ENCODE data around the gene SELENON.
"Not testable (repeated sequence)": the region's sequence is repeated elsewhere in the genome, so short reads cannot be mapped to it uniquely, and the experiment has no call there.

Gene SELENON

DNA sequence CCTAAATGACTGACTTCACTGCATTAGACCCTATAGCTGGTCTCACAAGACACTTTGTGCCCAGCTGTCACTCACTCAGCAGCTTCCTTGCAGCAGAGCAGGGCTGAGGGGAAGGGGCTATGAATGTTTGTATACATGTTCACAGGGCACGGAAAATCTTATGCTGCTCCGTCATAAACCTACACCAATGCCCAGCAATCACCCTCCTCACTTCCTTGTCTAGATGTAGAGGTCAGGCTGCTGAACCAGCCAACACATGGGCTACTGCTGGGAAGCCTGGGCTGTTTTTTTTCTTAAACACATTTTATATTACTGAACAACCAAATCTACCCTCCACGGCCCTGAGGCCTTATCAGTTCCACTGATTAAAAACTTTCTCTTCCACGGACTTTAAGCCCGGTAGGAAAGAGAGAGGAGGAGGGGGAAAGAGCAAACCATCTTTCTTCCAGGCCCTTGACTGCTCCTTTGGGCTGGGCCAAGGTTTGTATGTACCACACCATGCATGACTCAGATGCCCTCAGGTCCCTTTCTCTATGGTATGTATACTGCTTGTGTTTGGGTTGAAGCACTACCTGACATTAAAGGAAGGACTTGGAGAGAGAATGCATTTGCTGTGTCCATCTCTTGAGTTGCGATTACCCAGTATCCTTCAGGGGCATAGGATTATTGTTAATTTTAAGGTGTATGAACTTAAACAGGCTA is 32.5 kb downstream of the SELENON start:
- DNase-seq: no peak

GRCh38 chr1:25833158-25833557 is 33.2 kb downstream of the SELENON start:
- no peak for DNase-seq

DNA sequence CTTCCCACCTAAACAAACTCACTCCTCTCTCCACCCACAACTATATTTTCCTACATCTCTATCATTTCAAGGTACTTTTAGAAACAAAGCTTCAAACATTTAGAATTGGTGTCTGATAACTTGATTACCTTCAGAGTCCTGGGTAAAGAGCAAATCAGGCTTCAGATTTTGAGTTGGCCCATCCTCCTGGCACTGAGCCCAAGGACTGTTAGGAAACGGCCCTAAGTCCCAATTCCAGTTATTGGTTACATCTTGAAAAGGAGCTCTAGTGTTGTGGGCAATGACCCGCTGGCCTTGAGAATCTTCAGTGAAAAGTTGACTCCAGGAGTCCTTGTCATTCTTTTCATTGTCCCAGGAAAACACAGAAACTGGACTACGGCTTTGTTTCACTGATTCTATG is 34.9 kb downstream of the SELENON start:
- no peak for DNase-seq

DNA sequence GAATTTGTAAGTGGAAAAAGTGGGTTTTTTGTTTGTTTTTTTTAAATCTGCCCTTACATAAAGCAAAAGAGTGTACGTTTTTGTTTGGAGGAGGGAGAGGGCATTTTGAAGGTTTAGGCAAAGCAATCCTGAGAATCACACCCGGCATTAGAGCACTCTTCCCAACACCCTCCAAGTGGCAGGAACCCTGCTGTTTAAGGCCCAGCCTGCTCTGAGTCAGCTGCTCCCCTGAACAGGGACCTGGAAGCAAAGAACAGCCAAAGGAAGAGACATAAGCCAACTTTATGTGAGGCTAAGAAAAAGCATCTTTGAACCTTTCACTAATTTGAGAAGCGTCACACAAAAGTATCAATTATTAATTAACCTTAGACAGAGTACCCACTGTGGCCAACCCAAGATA is 36.7 kb downstream of the SELENON start:
- DNase-seq: no peak

- no peak for DNase-seq
Measured at GRCh38 chr1:25837262-25837875, 37.4 kb downstream of the SELENON start.

- not testable (repeated sequence) for DNase-seq
Measured at GRCh38 chr1:25839808-25840207, 39.8 kb downstream of the SELENON start.

DNA sequence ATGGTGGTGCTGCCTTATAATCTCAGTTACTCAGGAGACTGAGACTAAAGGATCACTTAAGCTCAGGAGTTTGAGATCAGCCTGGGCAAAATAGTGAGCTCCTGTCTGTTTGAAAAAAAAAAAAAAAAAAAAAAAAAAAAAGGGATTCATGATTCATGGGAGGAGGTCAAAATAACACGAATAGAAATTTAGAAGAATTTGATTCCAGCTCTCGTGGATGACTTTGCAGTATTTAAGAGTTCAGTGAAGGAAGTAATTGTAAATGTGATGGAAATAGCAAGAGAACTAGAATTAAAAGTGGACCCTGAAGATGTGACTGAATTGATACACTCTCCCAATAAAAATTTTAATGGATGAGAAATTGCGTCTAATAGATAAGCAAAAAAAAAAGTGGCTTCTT is 43.5 kb downstream of the SELENON start:
- DNase-seq: no peak

- no peak for DNase-seq
Measured at GRCh38 chr1:25844536-25845337, 44.7 kb downstream of the SELENON start.

DNA sequence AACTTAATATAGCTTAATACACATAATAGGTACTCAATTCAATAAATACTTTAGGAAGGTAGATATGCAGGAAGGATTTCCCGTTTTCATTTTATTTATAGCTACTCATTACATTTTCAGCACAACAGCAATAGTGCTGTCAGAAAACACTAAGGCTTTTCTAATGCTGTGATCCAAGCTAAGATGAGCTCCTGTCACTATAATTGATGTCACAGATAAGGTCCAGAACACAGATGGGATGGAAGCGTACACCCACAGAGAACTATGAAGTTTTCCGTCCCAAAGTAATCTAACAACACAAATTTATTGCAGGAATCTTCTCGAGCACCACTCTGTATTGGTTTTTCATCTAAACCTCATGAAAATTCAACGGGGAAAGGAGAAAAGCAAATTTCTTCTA is 45.7 kb downstream of the SELENON start:
- no peak for DNase-seq

- no peak for DNase-seq
Measured at GRCh38 chr1:25847929-25848328, 47.9 kb downstream of the SELENON start.

DNA sequence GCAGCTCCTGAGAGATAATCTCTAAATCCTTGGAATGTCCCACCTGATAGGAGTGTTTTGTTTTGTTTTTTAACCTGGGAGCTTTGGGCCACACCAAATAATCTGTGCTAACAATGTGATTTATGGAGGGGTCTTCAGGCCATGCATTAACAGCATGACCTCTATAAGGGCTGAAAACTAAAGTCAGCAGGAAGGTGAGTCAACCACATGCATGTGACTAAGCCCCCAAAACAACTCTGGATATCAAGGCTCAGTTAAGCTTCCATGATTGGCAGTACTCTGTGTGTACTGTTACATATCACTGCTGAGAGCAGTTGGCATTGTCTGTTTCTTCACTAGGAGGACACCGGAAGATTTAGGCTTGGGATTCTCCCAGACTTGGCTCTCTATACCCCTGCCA is 48.5 kb downstream of the SELENON start:
- DNase-seq: no peak

DNA sequence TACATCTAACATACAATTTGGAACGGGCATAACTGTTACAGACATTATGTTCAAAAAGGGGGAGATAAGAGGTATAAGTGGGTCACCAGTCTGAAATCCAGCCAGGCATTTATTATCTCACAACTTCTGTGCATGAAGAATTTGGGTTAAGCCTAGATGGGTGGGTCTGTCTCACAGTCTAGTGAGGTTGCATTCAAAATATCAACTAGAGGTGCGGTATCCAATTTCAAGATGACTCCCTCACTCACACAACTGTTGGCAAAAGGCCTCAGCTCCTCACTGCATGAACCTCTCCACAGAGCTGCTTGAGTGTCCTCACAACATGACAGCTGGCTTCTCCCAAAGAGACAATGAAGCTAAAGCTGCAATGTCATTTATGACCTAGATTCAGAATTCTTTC is 54.6 kb downstream of the SELENON start:
- no peak for DNase-seq

DNA sequence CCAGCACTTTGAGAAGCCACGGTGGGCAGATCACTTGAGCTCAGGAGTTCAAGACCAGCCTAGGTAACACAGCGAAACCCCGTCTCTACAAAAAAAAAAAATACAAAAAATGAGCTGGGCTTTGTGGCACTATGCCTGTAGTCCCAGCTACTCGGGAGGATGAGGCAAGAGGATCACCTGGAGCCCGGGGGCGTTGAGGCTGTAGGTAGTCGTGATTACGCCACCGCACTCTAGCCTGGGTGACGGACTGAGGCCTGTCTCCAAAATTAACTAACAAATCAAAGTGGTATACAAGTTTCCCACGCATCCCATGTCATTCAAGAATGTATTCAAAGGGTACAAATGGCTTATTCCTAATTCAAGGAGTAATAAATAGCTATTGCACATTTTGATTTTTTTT is 56.9 kb downstream of the SELENON start:
- DNase-seq: no peak

DNA sequence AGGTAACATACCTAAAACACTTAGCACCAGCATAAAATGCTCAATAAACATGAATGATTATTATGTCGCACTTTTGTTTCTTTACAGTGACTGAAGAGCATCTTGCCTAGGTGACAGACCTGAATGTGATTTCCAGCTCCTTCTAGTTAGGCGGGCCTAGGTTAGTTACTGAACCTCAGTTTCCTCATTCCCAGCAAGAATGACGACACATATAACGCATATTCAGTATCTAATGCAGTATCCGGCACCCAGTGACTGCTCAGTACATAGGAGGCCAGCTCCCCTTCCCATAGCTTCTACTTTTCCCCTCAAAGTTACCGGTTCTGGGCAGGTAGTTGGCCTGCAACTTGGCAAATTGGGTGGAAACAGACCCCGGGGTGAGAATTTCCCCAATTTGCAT is 58.5 kb downstream of the SELENON start:
- no peak for DNase-seq

DNA sequence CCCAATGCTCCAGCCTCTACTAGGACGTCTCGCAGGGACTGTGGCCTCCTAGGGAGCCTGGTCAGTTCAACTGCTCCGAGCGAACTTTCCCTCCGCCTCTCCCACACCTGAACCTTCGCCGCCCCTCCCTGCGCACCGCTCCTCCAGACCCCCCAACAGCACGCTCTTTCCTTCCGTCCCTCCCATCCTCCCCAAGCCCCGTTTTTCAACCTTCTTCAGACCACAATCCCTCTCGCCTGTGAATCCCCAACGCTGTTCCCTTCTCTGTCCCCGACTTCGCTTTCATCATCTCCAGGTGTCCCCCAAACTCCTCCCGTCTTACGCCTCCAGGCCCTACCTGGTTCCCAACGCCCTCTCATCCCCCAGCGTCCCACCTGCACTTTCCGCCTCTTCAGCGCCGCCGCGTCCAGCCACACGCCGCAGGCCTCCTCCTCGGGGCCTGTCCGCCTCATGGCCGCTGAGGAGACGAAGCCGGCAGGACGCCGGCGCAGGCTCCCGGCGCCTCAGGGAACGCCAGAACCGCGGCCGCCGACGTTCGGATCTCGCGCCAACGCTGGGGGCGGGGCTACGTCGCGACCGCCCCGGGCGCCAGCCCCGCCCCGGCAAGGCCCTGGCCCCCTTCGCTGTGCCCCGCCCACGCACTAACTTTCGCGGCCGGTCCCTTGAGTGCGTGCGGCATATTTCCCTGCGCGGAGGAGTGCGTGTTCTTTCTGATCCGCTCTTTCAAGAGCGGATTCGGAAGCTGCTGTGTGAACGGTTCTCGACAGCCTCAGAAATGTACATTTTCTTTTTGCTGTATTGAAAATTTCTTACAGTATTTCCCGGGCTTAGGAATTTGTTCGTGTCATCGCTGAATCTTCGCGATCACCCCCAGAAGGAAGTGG is 59.2 kb downstream of the SELENON start, which contains the start of gene AUNIP:
AUNIP (minus strand) TSS at position 552 of the 884 bp plus-strand sequence; CDS start at position 452, 100 bp downstream.
- DNase-seq: peak; percentile 12

GRCh38 chr1:25861316-25862286 is 61.6 kb downstream of the SELENON start:
- DNase-seq: no peak

DNA sequence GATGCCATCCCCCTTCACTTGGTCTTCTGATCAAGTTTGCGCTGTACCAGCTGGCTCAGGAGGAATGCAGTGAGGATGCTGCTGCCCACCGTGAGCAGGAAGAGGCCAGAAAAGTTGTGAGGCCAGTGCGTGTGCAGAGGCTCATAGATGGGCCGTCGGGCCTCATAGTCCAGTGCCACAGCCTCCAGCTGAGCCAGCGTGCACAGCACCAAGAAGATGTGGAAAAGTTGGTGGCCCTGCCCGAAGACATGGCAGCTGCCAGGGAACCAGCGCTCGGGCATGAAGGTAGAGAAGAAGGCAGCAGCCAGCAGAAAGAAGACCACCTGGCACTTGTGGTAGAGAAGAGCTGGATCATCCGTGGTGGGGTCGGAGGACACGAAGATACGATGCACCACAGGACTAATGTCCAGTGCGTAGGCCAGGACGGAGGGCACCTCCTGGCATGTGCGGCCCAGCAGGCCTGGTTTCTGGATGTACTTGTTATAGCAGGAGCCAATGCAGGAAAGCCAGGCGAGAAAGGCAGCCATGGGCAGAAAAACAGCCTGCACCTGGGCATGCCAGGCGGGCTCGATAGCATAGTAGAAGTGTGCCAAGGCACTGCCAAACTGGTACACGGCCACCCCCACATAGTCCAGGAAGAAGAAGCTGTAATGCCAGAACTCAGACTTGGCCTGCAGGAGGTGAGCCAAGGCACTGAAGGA is 62.9 kb downstream of the SELENON start:
- DNase-seq: no peak

GRCh38 chr1:25863486-25864262 is 63.7 kb downstream of the SELENON start:
- no peak for DNase-seq

- DNase-seq: no peak
Measured at GRCh38 chr1:25864434-25864833, 64.4 kb downstream of the SELENON start.

DNA sequence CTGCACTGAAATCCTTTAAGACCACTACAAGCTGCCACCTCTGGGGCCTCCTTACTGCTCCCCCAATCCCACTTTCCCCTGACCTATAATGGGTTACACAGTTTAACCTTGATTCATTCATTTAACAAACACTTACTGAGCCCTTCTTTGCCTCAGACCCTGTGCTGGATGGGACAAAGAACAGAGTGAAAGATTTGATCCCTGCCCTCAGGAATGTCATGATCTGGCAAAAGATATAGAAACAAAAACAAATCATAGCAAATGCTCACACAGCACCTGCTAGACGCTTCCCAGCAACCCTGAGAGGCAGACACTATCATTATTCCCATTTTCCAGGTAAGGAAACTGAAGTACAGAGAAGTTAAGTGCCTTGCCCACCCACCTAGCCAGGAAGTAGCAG is 66.3 kb downstream of the SELENON start:
- DNase-seq: no peak

Measured in NCI-H1436 treated with DMSO at 0.1 percent for 48 hours (cell line).